H1 (cell line): ENCODE results near the gene ZNF697. TPM values are rescaled to one million over a fixed set of nuclear protein-coding genes. Genes with fewer than 3 reads are reported as not detected.

Experiments
- CTCF ChIA-PET: fragments of 300-600 bp; sonication (Branson Sonifier 250); formaldehyde crosslinking; loops from one replicate; lab custom pipeline; 2021; ENCODE audit not compliant: partially characterized antibody; lab: Charles Lee
- POLR2A ChIA-PET: fragments of 300-600 bp; sonication (Branson Sonifier 250); formaldehyde crosslinking; loops from one replicate; lab custom pipeline; 2021; ENCODE audit warnings: inconsistent platforms; ENCODE audit not compliant: partially characterized antibody; lab: Charles Lee
- DNase-seq, 2 experiments: peaks; one replicate each; pipeline versions ENCODE4 v3.0.0 to v3.0.0-alpha.2; 2010 to 2022; ENCODE audit warnings: low spot score in 2 of 2, low read depth in 1 of 2, mixed read lengths in 1 of 2
- FAIRE-seq: peaks from 2 replicates; lab custom pipeline; 2011; peaks lifted over from hg19 to GRCh38; lab: Jason Lieb, UNC
- H2AFZ ChIP-seq: 2 replicates; pipeline ENCODE4 v1.8.1; 2012; ENCODE audit warnings: low read length, inconsistent platforms
- H2AK5ac ChIP-seq: 2 replicates; pipeline ENCODE4 v1.6.1; 2013; ENCODE audit warnings: low read depth, low read length
- H2BK120ac ChIP-seq: replicated peaks from 2 replicates; pipeline ENCODE3; 2013; ENCODE audit warnings: low read depth, low read length, inconsistent platforms
- H2BK12ac ChIP-seq: 2 replicates; pipeline ENCODE4 v1.6.1; 2013; ENCODE audit warnings: low read depth, low read length
- H2BK15ac ChIP-seq: 2 replicates; pipeline ENCODE4 v1.6.1; 2013; ENCODE audit warnings: low read length
- H2BK20ac ChIP-seq: 2 replicates; pipeline ENCODE4 v1.6.1; 2013; ENCODE audit warnings: low read length
- H2BK5ac ChIP-seq: 2 replicates; pipeline ENCODE4 v1.6.1; 2013; ENCODE audit warnings: low read depth, low read length
- H3K14ac ChIP-seq: 2 replicates; pipeline ENCODE4 v1.6.1; 2013; ENCODE audit warnings: inconsistent platforms; ENCODE audit not compliant: insufficient read length
- H3K18ac ChIP-seq: 2 replicates; pipeline ENCODE4 v1.6.1; 2013; ENCODE audit warnings: low read length; ENCODE audit errors: extremely low read depth
- H3K23ac ChIP-seq: 2 replicates; pipeline ENCODE4 v1.6.1; 2013; ENCODE audit warnings: inconsistent platforms; ENCODE audit not compliant: insufficient read length
- H3K23me2 ChIP-seq: 2 replicates; pipeline ENCODE4 v1.6.1; 2013; ENCODE audit warnings: low read depth, low read length
- H3K27ac ChIP-seq: 2 replicates; pipeline ENCODE4 v1.6.1; 2011; ENCODE audit warnings: low read depth, low read length, inconsistent platforms
- H3K27me3 ChIP-seq, 4 experiments: replicated peaks in 1 of 4; 1 replicate in 1 of 4; 2 replicates in 3 of 4; pipeline versions ENCODE4 v1.6.1 to v1.8.1; 2011 to 2013; ENCODE audit warnings: low read length in 3 of 4, mild to moderate bottlenecking in 3 of 4, inconsistent platforms in 2 of 4, mixed read lengths in 2 of 4, moderate library complexity in 1 of 4; ENCODE audit not compliant: control insufficient read depth in 3 of 4, insufficient read depth in 3 of 4; ENCODE audit errors: extremely low read depth in 1 of 4
- H3K36me3 ChIP-seq, 4 experiments: 2 replicates each; pipeline versions ENCODE4 v1.6.1 to v1.8.1; 2011 to 2013; ENCODE audit warnings: mild to moderate bottlenecking in 4 of 4, low read length in 3 of 4, moderate library complexity in 2 of 4, control low read depth in 1 of 4, inconsistent platforms in 1 of 4; ENCODE audit not compliant: insufficient read depth in 4 of 4, control insufficient read depth in 2 of 4
- H3K4ac ChIP-seq: replicated peaks from 2 replicates; pipeline ENCODE3; 2013; ENCODE audit warnings: low read length, low read depth, mixed read lengths, inconsistent platforms; ENCODE audit not compliant: insufficient read length
- H3K4me1 ChIP-seq, 4 experiments: replicated peaks in 1 of 4; 1 replicate in 1 of 4; 2 replicates in 3 of 4; pipeline versions ENCODE4 v1.6.1 to v1.8.1; 2011 to 2013; ENCODE audit warnings: low read length in 3 of 4, inconsistent platforms in 2 of 4, mixed read lengths in 1 of 4; ENCODE audit not compliant: insufficient read depth in 4 of 4, control insufficient read depth in 3 of 4
- H3K4me2 ChIP-seq, 2 experiments: 2 replicates each; pipeline versions ENCODE4 v1.6.1 to v1.8.1; 2011 to 2013; ENCODE audit warnings: low read depth in 2 of 2, low read length in 2 of 2, control low read depth in 1 of 2, inconsistent platforms in 1 of 2, mild to moderate bottlenecking in 1 of 2; ENCODE audit not compliant: insufficient read depth in 1 of 2
- H3K4me3 ChIP-seq, 4 experiments: fragments of 200-600, 300-600 bp in 1 of 4; sonication (generic), shearing (Covaris generic), sonication (Bioruptor Twin) in 1 of 4; 2 replicates each; pipeline versions ENCODE4 v1.5.1 to v1.8.1; 2011 to 2016; ENCODE audit warnings: low read length in 4 of 4, low read depth in 3 of 4, control low read depth in 2 of 4, inconsistent platforms in 2 of 4, mild to moderate bottlenecking in 2 of 4, mixed read lengths in 1 of 4, moderate library complexity in 1 of 4; ENCODE audit not compliant: insufficient read depth in 2 of 4; ENCODE audit errors: extremely low read depth in 1 of 4
- H3K56ac ChIP-seq: replicated peaks from 2 replicates; pipeline ENCODE3; 2013; ENCODE audit warnings: low read depth, mild to moderate bottlenecking, mixed read lengths, low read length, inconsistent platforms; ENCODE audit not compliant: insufficient read length
- H3K79me1 ChIP-seq: 2 replicates; pipeline ENCODE4 v1.6.1; 2013; ENCODE audit warnings: low read depth, low read length, control low read depth
- H3K79me2 ChIP-seq, 2 experiments: 2 replicates each; pipeline versions ENCODE4 v1.6.1 to v1.8.1; 2012 to 2013; ENCODE audit warnings: low read length in 2 of 2, mild to moderate bottlenecking in 2 of 2, inconsistent platforms in 1 of 2; ENCODE audit not compliant: insufficient read depth in 2 of 2, control insufficient read depth in 1 of 2
- H3K9ac ChIP-seq, 4 experiments: replicated peaks in 1 of 4; 1 replicate in 1 of 4; 2 replicates in 3 of 4; pipeline versions ENCODE4 v1.6.1 to v1.8.1; 2011 to 2013; ENCODE audit warnings: low read depth in 3 of 4, low read length in 3 of 4, control low read depth in 2 of 4, mild to moderate bottlenecking in 2 of 4, moderate library complexity in 2 of 4, inconsistent platforms in 1 of 4; ENCODE audit errors: extremely low read depth in 1 of 4
- H3K9me3 ChIP-seq, 2 experiments: 2 replicates each; pipeline versions ENCODE4 v1.6.1 to v1.8.1; 2012 to 2013; ENCODE audit warnings: mild to moderate bottlenecking in 2 of 2, moderate library complexity in 2 of 2, control low read depth in 1 of 2, inconsistent platforms in 1 of 2, low read depth in 1 of 2, low read length in 1 of 2, mixed read lengths in 1 of 2; ENCODE audit not compliant: insufficient read depth in 2 of 2
- H4K20me1 ChIP-seq, 2 experiments: replicated peaks in 1 of 2; 2 replicates each; pipeline versions ENCODE3 to v1.8.1; 2011 to 2013; ENCODE audit warnings: inconsistent platforms in 2 of 2, low read length in 2 of 2, mild to moderate bottlenecking in 1 of 2; ENCODE audit not compliant: insufficient read depth in 2 of 2, control insufficient read depth in 1 of 2
- H4K5ac ChIP-seq: 2 replicates; pipeline ENCODE4 v1.6.1; 2013; ENCODE audit warnings: low read length, low read depth, mixed read lengths, inconsistent platforms; ENCODE audit not compliant: insufficient read length
- H4K8ac ChIP-seq: 2 replicates; pipeline ENCODE4 v1.8.0; 2013; ENCODE audit warnings: mild to moderate bottlenecking, moderate library complexity, low read length, inconsistent platforms; ENCODE audit not compliant: insufficient read depth; ENCODE audit errors: extremely low read depth
- H4K91ac ChIP-seq: replicated peaks from 2 replicates; pipeline ENCODE3; 2013; ENCODE audit warnings: low read length, mixed read lengths, inconsistent platforms; ENCODE audit not compliant: insufficient read length
- BACH1 ChIP-seq: IDR thresholded peaks from 2 replicates; pipeline ENCODE4 v1.6.1; 2012; ENCODE audit warnings: low read length, improper control_type of control experiment
- SP1 ChIP-seq: IDR thresholded peaks from 2 replicates; pipeline ENCODE4 v1.6.1; 2011; ENCODE audit warnings: low read depth, low read length
- WGBS, 2 experiments: shearing (Covaris generic) in 1 of 2; methylation state at CpG; one replicate each; pipeline versions ENCODE4 v1.1.6 to v1.1.7; 2013 to 2015; ENCODE audit warnings: low lambda C conversion rate in 2 of 2, mixed read lengths in 2 of 2, inconsistent platforms in 1 of 2, low coverage in 1 of 2, missing lambda C conversion rate in 1 of 2; ENCODE audit not compliant: insufficient replicate concordance in 2 of 2, insufficient coverage in 1 of 2, insufficient read length in 1 of 2; ENCODE audit errors: extremely low coverage in 1 of 2, missing lambda C conversion rate in 1 of 2; 5-methylcytosine and 5-hydroxymethylcytosine counted together
- polyA plus RNA-seq, 7 experiments: library from polyadenylated mRNA; depleted of rRNA in 3 of 7; stranded (reverse) in 5 of 7; unstranded in 2 of 7; fragments of >200 nt in 5 of 7; fragments of 200-250 nt in 2 of 7; gene quantifications; 1 replicate in 5 of 7; 2 replicates in 1 of 7; 4 replicates in 1 of 7; pipeline versions ENCODE4 v1.2.1 to v1.2.3, GENCODE V29; 2011 to 2013; ENCODE audit warnings: missing spikeins in 2 of 7, mixed read lengths in 2 of 7
- total RNA-seq: library from RNA; stranded (reverse); fragmentation: NEBNext Ultra II Directional; extraction: Animal tissue kit (Norgen Biotek cat#: 25700); gene quantifications from 2 replicates; pipeline ENCODE4 v1.2.1, GENCODE V29; 2021

Gene ZNF697
- total and polyA plus RNA-seq, 2 of the 8 experiments (the other 6 are each of a cell fraction or from before 2014, with no cell fraction given): 5.6 to 18.3 TPM

DNA sequence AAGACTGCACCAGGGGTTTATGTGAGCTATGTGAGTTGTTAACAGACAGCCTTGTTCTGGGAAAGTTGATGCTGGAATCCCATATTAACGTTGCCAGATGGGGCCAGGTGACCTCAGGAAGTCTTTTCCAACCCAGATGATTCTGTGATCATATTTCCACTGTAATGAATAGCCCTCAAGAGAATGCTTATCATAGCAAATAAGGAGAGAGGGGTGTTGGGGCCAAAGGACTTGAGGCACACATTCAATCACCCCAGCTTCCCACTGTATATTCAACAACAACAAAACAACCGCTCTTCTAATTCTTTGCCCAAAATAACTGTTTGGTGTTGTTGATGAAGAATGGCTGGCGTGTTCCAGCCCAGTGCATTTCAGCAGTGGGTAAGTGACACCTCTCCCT, 14.1 kb downstream of the ZNF697 start:
- H3K36me3 ChIP-seq: no peaks in the 10 kb centered on the region; a peak in 2 of 8 replicates
- no peak overlapping the region for H3K18ac ChIP-seq
- H4K8ac ChIP-seq: no peak overlapping the region
- no peak overlapping the region for H3K4ac ChIP-seq
- TF ChIP-seq BACH1 (no peak), SP1 (no peak)
- no peak overlapping the region for H3K23ac ChIP-seq
- ChIA-PET CTCF (interaction anchor here (0.6 to 29.8 kb wide), 5 partner anchors 10 to 1800 kb away, joined by 3 to 786 read pairs (median 4); partner anchors contain the start of gene ZNF697), POLR2A (interaction anchor here (0.9 to 3.5 kb wide), 4 partner anchors 10 to 28 kb away, joined by 3 to 13 read pairs (median 4); partner anchors contain the start of gene ZNF697)
- H3K4me2 ChIP-seq: no peak overlapping the region
- H2BK120ac ChIP-seq: no peak overlapping the region
- no peak overlapping the region for H3K9ac ChIP-seq
- no peak overlapping the region for H3K14ac ChIP-seq
- H2BK12ac ChIP-seq: no peak overlapping the region
- no peaks in the 10 kb centered on the region for H3K9me3 ChIP-seq
- H3K79me1 ChIP-seq: peaks cover 10% of the 10 kb centered on the region
- H3K4me1 ChIP-seq: peaks cover 0 to 6% (median 3%) of the 10 kb centered on the region in 4 experiments; a peak in 4 of 7 replicates
- no peak overlapping the region for H2AK5ac ChIP-seq
- no peak overlapping the region for H3K56ac ChIP-seq
- no peak overlapping the region for H3K4me3 ChIP-seq
- H3K27me3 ChIP-seq: no peaks in the 10 kb centered on the region
- H2BK5ac ChIP-seq: no peak overlapping the region
- H3K23me2 ChIP-seq: no peaks in the 10 kb centered on the region
- H3K79me2 ChIP-seq: peaks cover 0 to 53% of the 10 kb centered on the region in 2 experiments; a peak in 3 of 4 replicates
- WGBS, 2 experiments: 96% methylated on average over 3 of the region's 3 CpGs; no CpG with 5 or more reads in 1 of the 2 experiments
- peaks cover 2 to 8% of the 10 kb centered on the region in 2 experiments for H4K20me1 ChIP-seq
- H2BK15ac ChIP-seq: no peak overlapping the region
- H4K5ac ChIP-seq: no peak overlapping the region
- H4K91ac ChIP-seq: no peak overlapping the region
- H3K27ac ChIP-seq: no peak overlapping the region
- FAIRE-seq (no peak), DNase-seq (no peak)
- H2BK20ac ChIP-seq: no peak overlapping the region
- H2AFZ ChIP-seq: no peak overlapping the region
